HG02852 (cell line): Measurements from ENCODE around the gene TGFBI.
"Not testable (repeated sequence)": the region's sequence is repeated elsewhere in the genome, so short reads cannot be mapped to it uniquely, and the experiment has no call there.

Experiments used
- ATAC-seq: cut with Tn5 transposase; IDR thresholded peaks from one replicate; pipeline ENCODE4 v1.9.1; 2021; ENCODE audit warnings: mild to moderate bottlenecking, moderate library complexity; ENCODE audit not compliant: unreplicated experiment

The TGFBI gene

DNA sequence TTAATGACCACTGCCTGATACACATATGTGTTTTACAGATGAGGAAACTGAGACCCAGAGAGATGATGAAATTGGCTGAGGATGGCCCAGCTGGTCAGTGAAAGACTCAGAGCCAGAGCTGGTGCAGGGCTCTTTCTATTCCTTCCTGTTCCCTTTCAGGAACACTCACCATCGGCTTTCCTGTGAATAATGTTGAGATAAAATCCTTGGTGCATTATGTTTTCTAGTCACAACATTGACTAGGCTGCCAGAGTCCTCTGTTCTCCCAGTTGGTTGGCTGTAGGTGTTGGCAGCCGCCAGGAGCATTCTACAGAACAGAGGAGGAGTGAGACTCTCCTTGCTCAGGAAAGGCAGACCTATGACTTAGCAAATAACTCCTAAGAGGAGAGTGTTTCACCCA is 14.8 kb downstream of the TGFBI start:
- ATAC-seq: no peak

DNA sequence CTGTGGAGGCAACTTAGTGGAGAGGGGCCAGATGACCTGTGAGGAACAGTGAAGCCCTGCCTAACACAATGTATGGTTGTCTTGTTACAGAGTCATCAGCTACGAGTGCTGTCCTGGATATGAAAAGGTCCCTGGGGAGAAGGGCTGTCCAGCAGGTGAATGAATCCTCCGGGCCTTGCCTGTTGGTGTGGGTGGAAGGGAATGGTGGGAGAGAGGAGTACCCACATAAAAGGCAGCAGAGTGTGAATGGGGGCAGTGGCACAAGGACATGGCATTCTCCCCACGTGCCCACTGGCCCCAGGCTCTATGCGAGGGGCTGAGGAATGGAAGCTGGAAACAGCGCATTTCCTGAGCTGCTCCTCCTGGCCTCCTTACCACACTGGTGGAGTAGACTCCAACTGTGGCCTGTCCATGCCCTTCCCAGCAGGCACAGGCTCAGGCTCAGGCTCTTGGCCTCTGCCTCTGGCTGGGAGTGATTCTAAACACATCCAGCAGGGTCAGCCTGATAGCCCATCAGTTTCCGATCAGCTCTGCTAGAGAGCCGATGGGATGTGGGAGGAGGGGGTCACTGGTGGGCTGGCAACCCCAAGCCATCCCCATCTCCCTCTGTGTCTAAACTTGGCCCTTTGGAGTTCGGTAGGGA is 15.3 kb downstream of the TGFBI start:
- ATAC-seq: no peak

DNA sequence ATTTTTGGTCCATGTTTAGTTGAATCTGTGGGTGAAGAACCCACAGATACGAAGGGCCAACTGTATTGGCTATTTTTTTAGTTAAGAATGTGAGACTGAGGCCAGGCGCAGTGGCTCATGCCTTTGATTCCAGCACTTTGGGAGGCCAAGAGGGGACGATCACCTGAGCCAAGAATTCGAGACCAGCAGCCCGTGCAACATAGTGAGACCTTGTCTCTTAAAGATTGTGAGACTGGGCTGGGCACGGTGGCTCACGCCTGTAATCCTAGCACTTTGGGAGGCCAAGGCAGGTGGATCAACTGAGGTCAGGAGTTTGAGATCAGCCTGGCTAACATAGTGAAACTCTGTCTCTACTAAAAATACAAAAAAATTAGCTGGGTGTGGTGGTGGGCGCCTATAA is 16.2 kb downstream of the TGFBI start:
- not testable (repeated sequence) for ATAC-seq

DNA sequence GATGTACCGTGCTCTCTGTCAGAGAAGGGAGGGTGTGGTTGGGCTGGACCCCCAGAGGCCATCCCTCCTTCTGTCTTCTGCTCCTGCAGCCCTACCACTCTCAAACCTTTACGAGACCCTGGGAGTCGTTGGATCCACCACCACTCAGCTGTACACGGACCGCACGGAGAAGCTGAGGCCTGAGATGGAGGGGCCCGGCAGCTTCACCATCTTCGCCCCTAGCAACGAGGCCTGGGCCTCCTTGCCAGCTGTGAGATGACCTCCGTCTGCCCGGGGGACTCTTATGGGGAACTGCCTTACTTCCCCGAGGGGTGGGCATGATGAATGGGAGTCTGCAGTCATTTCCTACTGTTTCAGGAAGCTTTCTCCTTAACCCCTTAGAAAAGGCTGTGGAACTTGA is 17.5 kb downstream of the TGFBI start:
- no peak for ATAC-seq

DNA sequence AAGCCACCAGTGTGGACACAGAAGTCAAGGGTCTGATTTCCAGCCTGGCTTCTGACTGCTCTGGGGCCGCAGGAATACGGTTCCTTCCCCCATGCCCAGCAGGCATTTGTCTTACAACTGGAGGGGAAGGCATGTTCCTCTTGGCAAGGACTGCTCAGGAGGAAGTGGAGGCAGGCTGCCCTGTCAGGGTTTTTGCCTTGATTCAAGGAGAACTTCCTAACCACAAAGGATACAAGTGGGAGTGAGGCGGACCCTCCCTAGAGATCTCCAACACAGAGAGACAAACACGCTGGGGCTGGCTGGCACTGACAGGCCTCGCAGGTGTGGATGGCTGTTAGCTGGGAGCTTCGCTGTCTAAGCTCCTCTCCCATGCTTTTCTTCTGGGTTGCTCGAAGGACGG is 19.1 kb downstream of the TGFBI start:
- no peak for ATAC-seq

DNA sequence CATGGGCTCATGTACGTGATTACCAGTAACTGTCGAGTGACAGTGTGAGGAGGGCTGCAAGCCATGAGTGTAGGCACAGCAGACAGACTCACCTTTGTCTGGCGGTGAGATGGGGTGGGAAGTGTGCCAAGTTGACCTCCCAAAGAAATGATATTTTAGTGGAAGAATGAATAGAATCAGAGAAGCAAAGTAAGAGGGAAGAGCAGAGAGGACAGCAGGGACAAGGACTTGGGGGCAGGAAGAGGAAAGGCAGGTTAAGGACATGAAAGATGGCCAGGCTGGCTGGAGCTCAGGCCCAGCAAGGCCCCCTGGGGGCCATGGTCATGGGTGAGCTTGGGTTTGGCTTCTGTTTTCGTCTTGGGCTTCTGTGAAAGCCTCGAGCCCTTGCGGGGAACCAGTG is 20.2 kb downstream of the TGFBI start:
- no peak for ATAC-seq

DNA sequence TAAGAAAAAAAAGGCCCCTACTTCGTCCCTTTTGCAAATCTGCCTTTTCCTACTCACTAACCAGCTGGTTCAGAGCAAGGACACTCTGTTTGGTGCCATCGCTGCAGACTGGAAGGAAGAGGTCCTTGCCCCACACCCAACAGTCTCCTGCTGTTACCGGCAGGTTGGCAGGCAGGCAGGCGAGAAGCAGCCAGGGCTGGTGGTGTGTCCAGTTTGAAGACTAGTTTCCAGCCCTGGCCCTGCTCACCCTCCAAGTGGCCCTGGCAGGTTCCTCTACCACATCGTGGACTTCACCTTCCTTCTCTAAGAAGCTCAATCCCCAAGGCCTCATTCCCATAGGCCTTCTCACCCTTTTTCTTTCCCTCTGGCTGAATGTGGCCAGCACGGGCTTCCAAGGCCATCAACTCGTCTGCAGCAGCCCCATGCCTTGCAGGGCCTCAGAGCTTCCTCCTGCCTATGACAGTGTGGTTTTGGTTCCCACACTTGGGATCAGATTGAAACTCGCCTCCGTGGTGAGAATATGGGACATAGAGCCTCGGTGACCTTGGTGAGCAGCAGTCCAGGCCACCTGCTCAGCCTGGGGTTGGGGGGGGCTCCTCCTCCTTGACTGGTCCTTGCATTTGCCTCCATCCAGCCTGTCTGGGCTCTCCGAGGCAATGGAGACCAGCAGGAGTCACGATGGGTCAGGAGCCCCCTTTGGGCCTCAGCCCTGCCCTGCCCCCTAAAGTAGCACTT is 22.9 kb downstream of the TGFBI start:
- ATAC-seq: no peak

DNA sequence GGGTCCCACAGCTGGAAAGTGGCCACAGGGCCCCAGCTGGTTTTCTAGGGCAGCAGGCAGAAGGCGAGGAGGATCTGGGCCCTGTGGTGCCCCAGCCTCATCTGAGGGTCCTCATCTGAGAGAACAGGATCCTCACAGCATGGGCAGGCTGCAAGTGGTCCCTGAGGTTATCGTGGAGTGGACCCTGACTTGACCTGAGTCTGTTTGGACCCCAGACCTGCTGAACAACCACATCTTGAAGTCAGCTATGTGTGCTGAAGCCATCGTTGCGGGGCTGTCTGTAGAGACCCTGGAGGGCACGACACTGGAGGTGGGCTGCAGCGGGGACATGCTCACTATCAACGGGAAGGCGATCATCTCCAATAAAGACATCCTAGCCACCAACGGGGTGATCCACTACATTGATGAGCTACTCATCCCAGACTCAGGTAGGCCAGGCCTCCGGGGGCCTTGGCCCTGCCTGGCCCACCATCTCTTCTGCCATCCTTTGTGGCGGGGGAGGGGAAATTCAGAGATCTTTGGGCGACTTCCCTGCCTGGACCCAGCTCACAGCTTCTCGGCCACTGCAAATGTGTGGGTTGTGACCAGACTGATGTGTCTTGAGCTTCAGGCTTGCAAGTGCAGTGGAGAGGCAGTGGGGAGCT is 24.0 kb downstream of the TGFBI start:
- ATAC-seq: no peak

DNA sequence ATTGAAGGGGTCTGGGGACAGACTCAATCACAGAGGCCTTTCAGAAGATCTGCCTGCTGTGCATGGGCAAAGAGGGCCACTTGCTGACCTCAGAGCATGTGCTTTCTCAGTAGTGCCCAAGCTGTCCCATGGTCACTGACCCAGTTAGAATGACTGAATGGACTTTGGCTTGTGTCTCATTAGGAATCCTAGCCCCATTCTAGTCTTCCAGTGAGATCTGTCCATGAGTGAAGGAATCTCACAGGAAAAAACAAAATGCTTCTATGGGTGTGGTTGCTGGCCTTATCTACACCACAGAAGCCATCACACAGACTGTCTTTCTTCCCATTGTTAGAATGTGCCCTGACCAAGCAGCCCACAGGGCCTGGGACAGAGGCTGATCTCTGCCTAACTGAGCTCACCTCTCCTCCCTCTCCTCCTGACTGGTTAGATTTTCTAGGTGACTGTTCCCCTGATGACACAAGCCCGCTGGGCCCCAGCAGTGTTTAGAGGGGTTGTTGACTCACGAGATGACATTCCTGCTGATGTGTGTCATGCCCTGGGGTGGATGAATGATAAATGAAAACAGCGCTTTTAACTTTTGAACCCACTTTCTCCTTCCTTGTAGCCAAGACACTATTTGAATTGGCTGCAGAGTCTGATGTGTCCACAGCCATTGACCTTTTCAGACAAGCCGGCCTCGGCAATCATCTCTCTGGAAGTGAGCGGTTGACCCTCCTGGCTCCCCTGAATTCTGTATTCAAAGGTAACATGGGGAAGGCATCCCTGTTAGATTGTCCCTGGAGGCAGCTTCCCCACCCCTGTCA is 24.8 kb downstream of the TGFBI start:
- no peak for ATAC-seq

DNA sequence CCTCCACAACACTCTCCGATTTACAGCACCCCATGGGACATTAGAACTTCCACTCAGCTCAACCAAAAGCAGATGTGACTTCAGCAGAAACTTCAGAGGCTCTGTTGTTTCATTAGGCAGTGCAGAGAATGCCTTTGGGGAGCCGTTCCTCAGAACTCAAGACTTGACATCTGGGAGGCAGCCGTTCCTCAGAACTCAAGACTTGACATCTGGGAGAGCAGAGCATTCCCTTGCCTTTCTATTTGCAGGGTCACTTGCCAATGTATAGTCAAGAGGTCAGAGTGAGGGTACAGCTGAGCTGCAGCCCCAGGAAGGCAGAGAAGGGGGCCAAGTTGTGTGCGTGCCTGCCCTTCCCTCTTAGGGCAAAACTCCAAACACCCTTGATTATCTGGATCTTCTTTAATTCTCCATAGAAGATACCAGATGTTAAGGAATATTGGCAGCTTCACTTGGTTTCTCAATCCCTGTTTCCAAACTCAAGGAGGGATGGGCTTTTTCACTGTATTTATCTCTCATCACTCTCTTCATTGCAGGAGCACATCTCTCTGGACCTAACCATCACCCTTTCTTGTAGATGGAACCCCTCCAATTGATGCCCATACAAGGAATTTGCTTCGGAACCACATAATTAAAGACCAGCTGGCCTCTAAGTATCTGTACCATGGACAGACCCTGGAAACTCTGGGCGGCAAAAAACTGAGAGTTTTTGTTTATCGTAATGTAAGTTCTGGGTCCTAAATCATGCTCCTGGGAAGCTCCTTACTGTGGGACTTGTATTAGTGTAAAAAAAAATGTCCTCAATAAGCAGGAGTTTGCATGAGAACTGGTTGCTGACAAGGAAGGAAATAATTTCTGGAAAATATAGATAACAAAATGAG is 25.6 kb downstream of the TGFBI start:
- no peak for ATAC-seq

DNA sequence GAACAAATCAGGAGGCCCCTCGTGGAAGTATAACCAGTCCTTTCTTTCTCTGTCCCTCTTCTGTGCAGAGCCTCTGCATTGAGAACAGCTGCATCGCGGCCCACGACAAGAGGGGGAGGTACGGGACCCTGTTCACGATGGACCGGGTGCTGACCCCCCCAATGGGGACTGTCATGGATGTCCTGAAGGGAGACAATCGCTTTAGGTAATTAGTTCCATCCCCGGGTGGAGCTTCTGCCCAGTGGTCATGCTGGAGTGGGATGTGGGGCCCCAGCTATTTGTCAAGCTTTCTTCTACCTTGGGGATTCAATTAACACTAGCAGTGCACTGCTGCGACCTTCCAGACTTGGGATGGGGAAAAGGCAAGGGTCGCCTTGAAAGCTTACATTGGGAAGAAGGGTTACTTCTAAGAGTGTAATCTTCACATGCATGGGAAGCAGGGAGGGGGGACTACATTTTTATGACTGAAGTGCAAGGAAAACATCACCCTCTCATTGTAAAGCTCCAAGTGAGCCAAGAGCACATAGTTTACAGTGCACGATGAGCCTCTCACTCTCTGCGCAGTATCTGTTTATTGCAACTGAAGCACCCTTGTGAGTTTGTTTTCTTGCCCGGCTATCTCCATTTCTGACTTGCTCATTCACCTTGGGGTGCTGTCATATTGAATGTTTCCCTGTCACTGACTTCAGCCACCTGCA is 27.0 kb downstream of the TGFBI start:
- ATAC-seq: no peak

DNA sequence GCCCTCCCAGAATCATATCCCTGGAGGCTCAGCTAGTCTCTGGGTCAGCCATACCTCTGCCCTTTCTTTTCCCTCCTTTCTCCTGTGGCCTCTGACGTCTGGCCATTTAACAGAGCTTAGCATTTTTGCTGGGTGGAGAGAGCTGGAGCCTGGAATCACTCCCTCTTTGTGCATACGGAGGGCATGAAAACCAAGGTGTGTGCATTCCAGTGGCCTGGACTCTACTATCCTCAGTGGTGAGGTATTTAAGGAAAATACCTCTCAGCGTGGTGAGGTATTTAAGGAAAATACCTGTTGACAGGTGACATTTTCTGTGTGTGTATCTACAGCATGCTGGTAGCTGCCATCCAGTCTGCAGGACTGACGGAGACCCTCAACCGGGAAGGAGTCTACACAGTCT is 27.5 kb downstream of the TGFBI start:
- no peak for ATAC-seq

DNA sequence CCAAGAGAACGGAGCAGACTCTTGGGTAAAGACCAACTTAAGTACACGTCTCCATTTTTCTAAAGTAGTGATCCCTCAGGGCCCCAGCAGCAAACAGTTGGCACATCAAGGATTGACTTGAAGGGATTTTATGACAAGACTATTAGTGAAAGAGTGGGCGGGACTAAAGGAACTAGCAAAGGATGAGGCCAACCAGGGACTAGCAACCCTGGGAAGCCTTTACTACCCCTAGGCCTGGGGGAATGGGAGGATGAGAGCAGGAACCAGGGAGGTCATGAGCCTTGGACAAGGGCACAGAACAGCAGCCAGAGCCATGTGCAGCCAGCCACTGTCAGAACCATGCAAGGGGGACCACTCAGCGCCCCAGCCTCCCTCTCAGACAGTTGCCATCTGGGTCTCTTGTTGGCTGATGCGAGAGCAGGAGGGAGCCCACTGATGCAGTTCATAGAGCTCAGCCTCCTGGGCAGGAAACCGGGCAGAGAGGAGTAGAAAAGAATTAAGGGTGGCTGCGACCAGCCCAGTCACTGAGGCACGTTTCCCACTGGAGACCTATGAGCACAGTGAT is 28.1 kb downstream of the TGFBI start:
- no peak for ATAC-seq

DNA sequence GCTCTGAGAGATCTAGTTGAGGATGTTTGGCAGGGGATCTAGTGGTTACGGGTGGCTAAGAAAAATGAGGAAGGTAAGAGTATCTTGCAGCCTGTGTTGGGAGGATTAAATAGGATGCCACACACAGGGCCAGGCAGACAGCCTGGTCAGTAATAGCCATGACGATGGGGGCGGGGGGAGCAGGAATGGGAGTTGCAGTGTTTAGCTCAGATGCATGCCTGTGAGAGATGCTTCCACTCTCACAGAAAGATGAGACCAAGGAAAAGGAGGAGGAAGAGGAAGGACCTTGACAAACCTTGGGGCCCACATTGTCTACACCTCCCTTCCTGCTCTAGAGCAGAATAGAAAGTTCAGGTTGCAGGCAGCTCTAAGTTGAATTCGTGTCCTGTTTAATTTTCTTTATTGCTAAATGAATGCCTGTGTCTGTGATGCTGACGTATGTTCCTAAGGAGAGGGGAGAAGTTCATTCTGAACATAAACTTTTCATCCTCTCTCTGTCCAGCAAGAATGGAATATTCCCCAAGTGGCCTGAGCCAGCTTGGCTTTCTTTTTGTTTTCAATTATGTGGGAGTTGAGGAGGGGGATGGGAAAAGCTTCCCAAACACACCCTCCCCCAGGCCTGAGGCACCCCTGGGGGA is 28.7 kb downstream of the TGFBI start:
- ATAC-seq: no peak

DNA sequence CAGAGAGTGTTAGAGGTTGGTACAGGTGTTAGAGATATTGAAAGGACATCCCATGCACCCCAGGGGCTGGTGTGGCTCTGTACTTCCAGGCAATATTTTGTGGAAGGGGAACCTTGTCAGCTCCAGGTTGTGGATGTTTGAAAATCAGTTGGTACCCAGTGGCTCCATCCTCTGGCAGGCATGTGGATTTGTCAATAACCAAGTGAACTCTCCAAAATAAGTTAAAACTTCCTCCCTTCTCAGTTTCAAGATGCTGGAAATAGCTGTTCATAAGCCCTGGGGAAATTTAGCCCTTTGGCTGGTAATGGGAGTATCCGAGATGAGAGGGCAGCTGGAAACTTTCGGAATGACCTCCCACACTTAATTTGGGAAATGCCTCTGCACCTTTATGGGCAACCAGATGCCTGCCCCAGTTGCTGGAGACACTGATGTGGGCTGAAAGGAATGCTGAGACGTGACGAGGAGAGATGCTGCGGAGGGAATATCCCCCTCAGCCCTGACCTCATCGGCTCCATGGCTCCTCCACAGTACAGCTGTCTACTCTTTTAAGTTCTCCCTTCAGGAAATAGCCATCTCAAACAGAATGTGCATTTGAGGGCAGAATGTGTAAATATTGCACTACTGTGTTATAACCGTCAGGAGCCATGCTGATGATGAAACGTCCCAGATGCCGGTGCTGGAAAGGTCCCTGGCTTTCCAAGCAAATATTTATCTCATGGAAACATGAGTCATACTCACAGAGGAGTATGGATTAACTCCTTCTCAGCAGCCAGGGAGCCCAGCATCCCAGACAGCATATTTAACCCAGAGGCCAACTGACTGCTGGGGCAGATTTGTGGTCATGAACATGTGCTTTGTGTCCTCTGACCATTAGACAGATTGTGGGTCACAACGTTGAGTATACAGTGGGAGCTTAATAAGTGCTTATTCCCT is 29.5 kb downstream of the TGFBI start:
- no peak for ATAC-seq

DNA sequence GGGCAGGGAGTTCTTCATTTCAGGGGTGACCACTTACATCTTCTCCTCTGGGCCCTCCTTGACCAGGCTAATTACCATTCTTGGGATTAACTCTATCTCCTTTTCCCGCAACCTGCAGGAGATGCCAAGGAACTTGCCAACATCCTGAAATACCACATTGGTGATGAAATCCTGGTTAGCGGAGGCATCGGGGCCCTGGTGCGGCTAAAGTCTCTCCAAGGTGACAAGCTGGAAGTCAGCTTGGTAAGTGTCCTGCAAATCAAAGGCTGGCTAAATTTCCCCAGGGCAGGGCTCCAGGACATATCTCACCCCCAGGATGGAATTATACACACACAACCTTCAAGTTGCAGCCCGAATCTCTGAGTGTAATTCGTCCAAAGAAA is 30.2 kb downstream of the TGFBI start:
- no peak for ATAC-seq

DNA sequence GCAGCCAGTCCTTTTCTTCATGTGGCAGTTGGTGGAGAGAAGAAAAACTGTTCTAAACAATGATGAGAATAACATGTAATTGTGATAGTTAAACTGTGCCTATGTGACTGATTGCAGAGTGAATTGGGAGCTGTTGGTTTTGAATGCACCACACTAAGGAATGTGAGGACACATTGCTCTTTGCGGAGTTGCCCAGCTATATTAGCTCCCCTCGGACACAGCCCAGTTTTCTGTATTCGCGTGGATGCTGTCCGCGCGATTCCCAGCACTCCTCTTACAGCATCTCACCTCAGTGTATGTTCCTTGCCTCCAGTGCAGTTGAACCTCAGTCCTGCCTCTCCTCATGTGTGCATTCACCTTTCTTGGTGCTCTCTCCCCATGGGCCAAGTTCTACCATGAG is 32.2 kb downstream of the TGFBI start:
- ATAC-seq: no peak
